Measurements from ENCODE around the gene ZNF592.

- TF ChIP-seq CTCF (IDR thresholded peaks at IDR 0.05; ENCODE audit: low read length) (no peak), EZH2 (IDR thresholded peaks at IDR 0.05; ENCODE audit: borderline replicate concordance, low read length) (no peak)
These were observed 71.4 kb downstream of the ZNF592 start for GRCh38 chr15:84819791-84820190.

Measured in OCI-LY1 (cell line).